PC-9 (cell line): ENCODE results near the gene CEBPB. TPM values are rescaled to one million over a fixed set of nuclear protein-coding genes. Genes with fewer than 3 reads are reported as not detected.
A peak's percentile ranks its signal among the peaks of the same experiment; 100 is the strongest.

Source experiments
- BruUV-seq: library from RNA; stranded (reverse); fragments of 400-500 nt; replicated peaks from 2 replicates; lab custom pipeline; 2021; lab: Mats Ljungman, UMichigan
- CTCF ChIA-PET: fragments of 300-600 bp; sonication (Branson Sonifier 250); formaldehyde crosslinking; loops from one replicate; lab custom pipeline; 2022; ENCODE audit warnings: antibody characterized with exemption; lab: Charles Lee
- POLR2A ChIA-PET: fragments of 300-600 bp; sonication (Branson Sonifier 250); formaldehyde crosslinking; loops from one replicate; lab custom pipeline; 2022; ENCODE audit warnings: antibody characterized with exemption; ENCODE audit not compliant: unreplicated experiment; lab: Charles Lee
- DNase-seq, 2 experiments: peaks; one replicate each; pipeline versions ENCODE4 v3.0.0 to v3.0.0-alpha.2; 2015 to 2022; ENCODE audit warnings: mixed read lengths in 1 of 2
- H2AFZ ChIP-seq: fragments of 200-600 bp; sonication (generic); 2 replicates; pipeline ENCODE4 v1.8.1; 2017; ENCODE audit warnings: antibody characterized with exemption
- H3F3A ChIP-seq: fragments of 200-600 bp; sonication (generic); 2 replicates; pipeline ENCODE4 v1.8.1; 2017; ENCODE audit warnings: antibody characterized with exemption, mild to moderate bottlenecking, low read depth; ENCODE audit not compliant: insufficient read depth
- H3K27ac ChIP-seq: fragments of 200-600 bp; sonication (generic); 2 replicates; pipeline ENCODE4 v1.6.1; 2016; ENCODE audit warnings: mixed run types
- H3K27me3 ChIP-seq: fragments of 200-600 bp; sonication (generic); 2 replicates; pipeline ENCODE4 v1.6.1; 2016; ENCODE audit warnings: low read depth, mixed run types; ENCODE audit not compliant: insufficient read depth
- H3K36me3 ChIP-seq: fragments of 200-600 bp; sonication (generic); 2 replicates; pipeline ENCODE4 v1.6.1; 2016; ENCODE audit warnings: low read depth, mixed run types
- H3K4me1 ChIP-seq: fragments of 200-600 bp; sonication (generic); replicated peaks from 2 replicates; pipeline ENCODE4 v1.6.1; 2016; ENCODE audit warnings: mixed run types; ENCODE audit not compliant: insufficient read depth
- H3K4me2 ChIP-seq: fragments of 200-600 bp; sonication (generic); 2 replicates; pipeline ENCODE4 v1.6.1; 2017; ENCODE audit warnings: mixed run types
- H3K4me3 ChIP-seq: fragments of 200-600 bp; sonication (generic); 2 replicates; pipeline ENCODE4 v1.6.1; 2016; ENCODE audit warnings: mixed run types
- H3K79me2 ChIP-seq: fragments of 200-600 bp; sonication (generic); 2 replicates; pipeline ENCODE4 v1.6.1; 2017; ENCODE audit warnings: low read depth, mixed run types
- H3K9me2 ChIP-seq: fragments of 200-600 bp; sonication (generic); 2 replicates; pipeline ENCODE4 v1.8.1; 2017; ENCODE audit warnings: mild to moderate bottlenecking; ENCODE audit not compliant: insufficient read depth
- H3K9me3 ChIP-seq: fragments of 200-600 bp; sonication (generic); 2 replicates; pipeline ENCODE4 v1.8.1; 2016; ENCODE audit warnings: low read depth; ENCODE audit not compliant: insufficient read depth
- H4K20me1 ChIP-seq: fragments of 200-600 bp; sonication (generic); 2 replicates; pipeline ENCODE4 v1.8.1; 2017; ENCODE audit not compliant: insufficient read depth
- EZH2 ChIP-seq: fragments of 200-600 bp; sonication (generic); IDR thresholded peaks from 2 replicates; pipeline ENCODE4 v1.8.0; 2017; ENCODE audit warnings: antibody characterized with exemption, low read depth
- intact Hi-C: fragments of 100-400 bp; cut with micrococcal nuclease; formaldehyde crosslinking; loops from one replicate; pipeline ENCODE4 v1.10.0; 2022; ENCODE audit not compliant: unreplicated experiment
- total RNA-seq: library from RNA; stranded (reverse); gene quantifications from 2 replicates; pipeline ENCODE4 v1.2.3, GENCODE V29; 2021
- TF ChIP-seq, protein P1 (sequence below): fragments of 200-600 bp; sonication (generic); conservative IDR thresholded peaks from 2 replicates; pipeline ENCODE4 v1.6.1; 2017; ENCODE audit warnings: mixed run types, antibody characterized with exemption, mild to moderate bottlenecking, moderate library complexity

CEBPB gene
- total RNA-seq, 1 experiment from 2014 or later: 112 TPM

DNA sequence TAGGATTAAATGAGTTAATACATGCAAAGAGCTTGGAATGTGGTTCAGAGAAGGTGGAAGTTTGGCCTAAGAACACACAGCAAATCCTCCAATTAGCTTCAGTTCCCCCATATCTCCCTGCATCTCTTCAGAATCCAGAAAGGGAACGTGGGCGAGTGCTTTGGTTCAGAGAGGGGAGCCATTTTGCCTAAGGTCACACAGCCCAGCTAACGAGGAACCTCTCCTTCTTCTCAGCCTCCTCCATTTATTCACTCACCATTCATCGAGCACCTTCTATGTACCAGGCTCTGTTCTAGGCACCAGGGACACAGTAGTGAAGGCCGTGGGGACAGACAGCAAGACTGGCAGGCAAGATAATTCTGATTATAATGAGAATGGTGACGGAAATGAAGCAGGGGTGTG, 2.3 kb upstream of the CEBPB start:
- BruUV-seq: no TSS peak
- Histone ChIP-seq H3K9me3 (no peaks in the 10 kb centered on the region), H3K4me2 (peak overlapping the region; percentile 80), H3K79me2 (peaks cover 21% of the 10 kb centered on the region), H3K27ac (peak overlapping the region; percentile 99), H3K4me3 (no peak overlapping the region), H3F3A (peaks cover 51% of the 10 kb centered on the region), H3K36me3 (peaks cover 11% of the 10 kb centered on the region), H4K20me1 (peaks cover 4% of the 10 kb centered on the region), H3K9me2 (no peaks in the 10 kb centered on the region), H3K4me1 (peaks cover 34% of the 10 kb centered on the region), H2AFZ (no peak overlapping the region), H3K27me3 (no peaks in the 10 kb centered on the region)
- no peak for DNase-seq
- TF ChIP-seq, protein P1, sequence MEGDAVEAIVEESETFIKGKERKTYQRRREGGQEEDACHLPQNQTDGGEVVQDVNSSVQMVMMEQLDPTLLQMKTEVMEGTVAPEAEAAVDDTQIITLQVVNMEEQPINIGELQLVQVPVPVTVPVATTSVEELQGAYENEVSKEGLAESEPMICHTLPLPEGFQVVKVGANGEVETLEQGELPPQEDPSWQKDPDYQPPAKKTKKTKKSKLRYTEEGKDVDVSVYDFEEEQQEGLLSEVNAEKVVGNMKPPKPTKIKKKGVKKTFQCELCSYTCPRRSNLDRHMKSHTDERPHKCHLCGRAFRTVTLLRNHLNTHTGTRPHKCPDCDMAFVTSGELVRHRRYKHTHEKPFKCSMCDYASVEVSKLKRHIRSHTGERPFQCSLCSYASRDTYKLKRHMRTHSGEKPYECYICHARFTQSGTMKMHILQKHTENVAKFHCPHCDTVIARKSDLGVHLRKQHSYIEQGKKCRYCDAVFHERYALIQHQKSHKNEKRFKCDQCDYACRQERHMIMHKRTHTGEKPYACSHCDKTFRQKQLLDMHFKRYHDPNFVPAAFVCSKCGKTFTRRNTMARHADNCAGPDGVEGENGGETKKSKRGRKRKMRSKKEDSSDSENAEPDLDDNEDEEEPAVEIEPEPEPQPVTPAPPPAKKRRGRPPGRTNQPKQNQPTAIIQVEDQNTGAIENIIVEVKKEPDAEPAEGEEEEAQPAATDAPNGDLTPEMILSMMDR: no peak
- no peak for TF ChIP-seq EZH2
- POLR2A ChIA-PET: interaction anchor here (0.6 to 0.7 kb wide), 3 partner anchors 22 to 549 kb away, joined by 4 to 5 read pairs (median 4); no protein-coding TSS in a partner anchor
- CTCF ChIA-PET: no interaction called here
- intact Hi-C loops: loop anchor here (5.0 kb wide), 1 partner anchor 554 kb away; no protein-coding TSS in a partner anchor

DNA sequence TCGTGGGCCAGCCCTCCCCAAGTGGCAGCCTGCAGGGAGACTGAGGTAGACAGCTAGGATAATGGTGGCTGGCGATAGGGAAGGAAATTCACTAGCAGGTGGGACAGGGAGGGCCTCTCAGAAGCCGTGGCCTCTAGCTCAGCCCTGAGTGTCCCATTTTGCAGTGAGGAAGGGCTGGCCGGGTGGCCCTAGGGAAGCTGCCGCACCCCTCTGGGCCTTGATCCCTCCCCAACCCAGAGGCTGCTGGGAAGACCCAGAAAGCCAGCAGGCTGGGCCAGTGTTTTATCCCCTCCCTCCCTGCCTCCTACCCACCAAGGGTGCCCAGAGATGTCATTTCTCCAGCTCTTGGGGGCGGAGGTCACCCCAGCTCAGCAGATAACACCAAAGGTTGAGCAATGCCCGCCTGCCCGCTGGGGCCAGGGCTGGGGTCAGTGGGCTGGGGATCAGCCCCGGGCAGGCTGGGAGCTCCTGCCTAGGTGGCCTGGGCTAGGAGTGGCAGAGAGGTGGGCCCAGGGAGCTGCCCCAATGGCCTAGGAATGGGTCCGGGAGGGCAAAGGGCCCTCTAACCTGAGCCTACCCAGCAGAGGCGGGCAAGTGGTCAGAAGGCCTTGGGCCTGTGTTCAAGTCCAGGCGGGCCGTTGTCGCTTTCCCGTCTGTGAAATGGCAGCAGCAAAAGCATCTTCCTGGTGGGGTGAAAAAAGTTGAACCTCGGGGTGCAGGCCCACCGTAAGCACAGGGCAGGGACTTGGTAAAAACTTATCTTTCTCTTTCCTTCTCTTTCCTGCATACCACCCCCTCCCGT, 1.6 kb upstream of the CEBPB start:
- no peaks in the 10 kb centered on the region for H3K9me2 ChIP-seq
- H3K79me2 ChIP-seq: peaks cover 29% of the 10 kb centered on the region
- H3F3A ChIP-seq: peaks cover 59% of the 10 kb centered on the region
- H3K4me3 ChIP-seq: no peak overlapping the region
- no TSS peak for BruUV-seq
- peaks cover 19% of the 10 kb centered on the region for H3K36me3 ChIP-seq
- H3K4me2 ChIP-seq: peak overlapping the region; percentile 80
- no peak for TF ChIP-seq EZH2
- TF ChIP-seq, protein P1: no peak
- DNase-seq: no peak
- H2AFZ ChIP-seq: no peak overlapping the region
- peaks cover 11% of the 10 kb centered on the region for H4K20me1 ChIP-seq
- H3K4me1 ChIP-seq: peaks cover 35% of the 10 kb centered on the region
- CTCF ChIA-PET: interaction anchor here (0.5 kb wide), 1 partner anchor 604 kb away, joined by 4 read pairs; no protein-coding TSS in a partner anchor
- no peaks in the 10 kb centered on the region for H3K9me3 ChIP-seq
- H3K27me3 ChIP-seq: no peaks in the 10 kb centered on the region
- POLR2A ChIA-PET: interaction anchor here (0.6 to 0.7 kb wide), 2 partner anchors 23 to 548 kb away, joined by 4 to 5 read pairs; no protein-coding TSS in a partner anchor
- intact Hi-C loops: loop anchor here (5.0 kb wide), 1 partner anchor 553 kb away; no protein-coding TSS in a partner anchor
- peak overlapping the region; percentile 99 for H3K27ac ChIP-seq

DNA sequence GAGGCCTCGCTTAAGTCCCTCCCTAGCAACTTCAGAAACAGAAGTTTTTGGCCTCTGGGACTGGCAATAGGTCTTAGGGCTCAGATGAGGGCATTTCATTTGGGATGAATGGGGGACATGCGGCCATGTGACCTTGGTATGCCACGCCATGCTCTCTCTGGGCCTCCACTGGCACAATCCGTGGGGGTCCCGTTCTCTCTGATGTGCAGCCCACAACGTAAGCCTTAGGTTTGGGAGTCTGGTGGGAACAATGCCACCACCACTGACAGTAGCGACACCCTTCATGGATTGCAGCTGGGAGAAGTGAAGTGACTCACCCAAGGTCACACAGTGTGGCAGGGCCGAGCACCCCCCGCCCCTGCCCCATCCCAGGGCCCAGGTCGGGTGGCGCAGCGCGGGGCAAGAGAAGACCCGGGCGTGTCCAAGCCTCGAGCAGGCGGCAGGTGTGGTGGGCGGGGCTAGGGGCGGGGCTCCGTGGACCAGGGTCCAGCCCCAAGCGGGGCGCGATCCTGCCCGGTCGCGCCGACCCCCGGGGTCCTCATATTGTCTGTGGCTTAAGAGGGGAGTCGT, 864 bp upstream of the CEBPB start:
- TSS peak; percentile 10 for BruUV-seq

More for the DNA sequence above, 864 bp upstream of the CEBPB start:
- Histone ChIP-seq H3K27ac (peak overlapping the region; percentile 99), H3K27me3 (no peaks in the 10 kb centered on the region), H3K79me2 (peaks cover 36% of the 10 kb centered on the region), H3K9me2 (no peaks in the 10 kb centered on the region), H3K4me2 (peak overlapping the region; percentile 80), H3K36me3 (peaks cover 26% of the 10 kb centered on the region), H3F3A (peaks cover 65% of the 10 kb centered on the region), H3K4me1 (peaks cover 42% of the 10 kb centered on the region), H4K20me1 (peaks cover 18% of the 10 kb centered on the region), H3K4me3 (peak overlapping the region; percentile 88; the same call in 1 of the 2 replicates), H3K9me3 (no peaks in the 10 kb centered on the region), H2AFZ (no peak overlapping the region; the same call in 1 of the 2 replicates)
- CTCF ChIA-PET: interaction anchor here (0.6 kb wide), 1 partner anchor 148 kb away, joined by 4 read pairs; no protein-coding TSS in a partner anchor
- POLR2A ChIA-PET: no interaction called here
- peak; percentile 37 to 67 for DNase-seq
- intact Hi-C loops: loop anchor here (1.0 to 5.0 kb wide), 7 partner anchors 78 to 599 kb away; no protein-coding TSS in a partner anchor
- no peak for TF ChIP-seq EZH2
- TF ChIP-seq, protein P1: no peak
